ENCODE measurements around the gene THEMIS2.

THEMIS2 gene

DNA sequence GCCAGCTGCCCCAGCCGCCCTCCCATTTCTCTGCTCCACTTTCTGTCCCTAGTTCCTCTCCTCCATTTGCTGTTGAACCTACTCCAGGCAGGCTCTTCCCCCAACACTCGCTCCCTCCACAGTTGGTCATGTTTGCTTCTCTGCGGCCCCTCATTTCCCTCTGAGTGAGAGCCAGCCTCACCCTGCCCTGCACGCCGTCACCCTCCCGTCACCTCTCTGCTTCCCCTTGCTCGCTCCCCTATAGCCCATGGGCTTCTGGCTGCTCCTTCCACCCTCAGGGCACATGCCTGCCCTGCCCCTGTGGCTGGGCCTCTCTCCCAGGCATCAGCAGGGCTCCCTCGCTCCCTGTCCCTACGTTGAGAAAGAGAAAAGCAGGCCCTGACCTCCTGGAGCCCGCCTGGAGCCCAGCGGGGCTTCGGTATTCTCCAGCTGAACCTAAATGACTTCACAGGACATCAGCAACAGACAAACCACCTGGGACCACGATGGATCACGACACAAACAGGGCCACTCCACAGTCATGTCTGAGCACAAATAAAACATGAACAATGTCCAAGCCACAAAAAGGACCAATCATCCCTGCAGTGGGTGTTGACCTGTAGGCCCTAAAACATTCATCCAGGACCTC, 13.3 kb upstream of the THEMIS2 start:
- TF ChIP-seq EZH2 (IDR thresholded peaks at IDR 0.05; ENCODE audit: borderline replicate concordance, low read depth, low read length, severe bottlenecking): no peak
- TF ChIP-seq, protein P1, sequence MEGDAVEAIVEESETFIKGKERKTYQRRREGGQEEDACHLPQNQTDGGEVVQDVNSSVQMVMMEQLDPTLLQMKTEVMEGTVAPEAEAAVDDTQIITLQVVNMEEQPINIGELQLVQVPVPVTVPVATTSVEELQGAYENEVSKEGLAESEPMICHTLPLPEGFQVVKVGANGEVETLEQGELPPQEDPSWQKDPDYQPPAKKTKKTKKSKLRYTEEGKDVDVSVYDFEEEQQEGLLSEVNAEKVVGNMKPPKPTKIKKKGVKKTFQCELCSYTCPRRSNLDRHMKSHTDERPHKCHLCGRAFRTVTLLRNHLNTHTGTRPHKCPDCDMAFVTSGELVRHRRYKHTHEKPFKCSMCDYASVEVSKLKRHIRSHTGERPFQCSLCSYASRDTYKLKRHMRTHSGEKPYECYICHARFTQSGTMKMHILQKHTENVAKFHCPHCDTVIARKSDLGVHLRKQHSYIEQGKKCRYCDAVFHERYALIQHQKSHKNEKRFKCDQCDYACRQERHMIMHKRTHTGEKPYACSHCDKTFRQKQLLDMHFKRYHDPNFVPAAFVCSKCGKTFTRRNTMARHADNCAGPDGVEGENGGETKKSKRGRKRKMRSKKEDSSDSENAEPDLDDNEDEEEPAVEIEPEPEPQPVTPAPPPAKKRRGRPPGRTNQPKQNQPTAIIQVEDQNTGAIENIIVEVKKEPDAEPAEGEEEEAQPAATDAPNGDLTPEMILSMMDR (IDR thresholded peaks at IDR 0.05; ENCODE audit: borderline replicate concordance, extremely low read depth, low read length, poor library complexity, severe bottlenecking): no peak
- Histone ChIP-seq H4K20me1 (ENCODE audit: insufficient read depth, low read length) (no peaks in the 10 kb centered on the region), H3K36me3 (ENCODE audit: insufficient read depth, low read length) (no peaks in the 10 kb centered on the region), H3K4me1 (ENCODE audit: insufficient read depth, low read length) (0 out of 2 replicates have a peak, but pooled peaks cover 3% of the 10 kb centered on the region), H3K27me3 (ENCODE audit: insufficient read depth, low read length, poor library complexity) (no peaks in the 10 kb centered on the region), H3K27ac (ENCODE audit: low read length) (no peak overlapping the region), H3K4me2 (ENCODE audit: insufficient read depth, low read length) (no peak overlapping the region), H2AFZ (ENCODE audit: low read depth, low read length) (no peak overlapping the region), H3K79me2 (ENCODE audit: insufficient read depth, low read length) (no peaks in the 10 kb centered on the region), H3K4me3 (ENCODE audit: low read depth in 1 of 2, low read length in 2 of 2) (no peak overlapping the region), H3K9ac (ENCODE audit: low read depth, low read length) (no peak overlapping the region), H3K9me3 (ENCODE audit: insufficient read depth, low read length, severe bottlenecking) (no peaks in the 10 kb centered on the region)
- DNase-seq (no peak), ATAC-seq (ENCODE audit: insufficient read depth, low read depth) (no peak)

DNA sequence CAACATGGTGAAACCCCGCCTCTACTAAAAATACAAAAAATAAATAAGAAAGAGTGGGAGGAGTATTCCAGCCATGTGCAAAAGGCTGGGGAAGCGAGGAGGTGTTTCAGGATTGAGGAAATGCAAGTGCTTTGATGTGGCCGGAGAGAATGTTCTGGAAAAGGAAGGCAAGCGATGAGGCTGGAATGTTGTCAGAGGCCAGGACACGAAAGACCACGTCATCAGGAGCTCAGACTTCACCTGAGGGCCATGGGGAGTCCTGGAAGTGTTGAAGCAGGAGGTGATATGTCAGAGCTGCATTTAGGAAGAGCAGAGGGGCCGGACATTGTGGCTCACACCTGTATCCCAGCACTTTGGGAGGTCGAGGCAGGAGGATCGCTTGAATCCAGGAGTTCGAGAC, 10.9 kb upstream of the THEMIS2 start:
- no peak overlapping the region for H3K4me3 ChIP-seq (ENCODE audit: low read depth in 1 of 2, low read length in 2 of 2)
- no peak for TF ChIP-seq EZH2 (IDR thresholded peaks at IDR 0.05; ENCODE audit: borderline replicate concordance, low read depth, low read length, severe bottlenecking)
- TF ChIP-seq, protein P1 (IDR thresholded peaks at IDR 0.05; ENCODE audit: borderline replicate concordance, extremely low read depth, low read length, poor library complexity, severe bottlenecking): no peak
- ATAC-seq (ENCODE audit: insufficient read depth, low read depth): no peak
- H3K4me1 ChIP-seq (ENCODE audit: insufficient read depth, low read length): 0 out of 2 replicates have a peak, but pooled peaks cover 3% of the 10 kb centered on the region
- no peaks in the 10 kb centered on the region for H3K79me2 ChIP-seq (ENCODE audit: insufficient read depth, low read length)
- no peak overlapping the region for H3K4me2 ChIP-seq (ENCODE audit: insufficient read depth, low read length)
- H4K20me1 ChIP-seq (ENCODE audit: insufficient read depth, low read length): no peaks in the 10 kb centered on the region
- no peaks in the 10 kb centered on the region for H3K27me3 ChIP-seq (ENCODE audit: insufficient read depth, low read length, poor library complexity)
- no peak overlapping the region for H3K27ac ChIP-seq (ENCODE audit: low read length)
- H3K9ac ChIP-seq (ENCODE audit: low read depth, low read length): no peak overlapping the region
- no peak overlapping the region for H2AFZ ChIP-seq (ENCODE audit: low read depth, low read length)
- H3K36me3 ChIP-seq (ENCODE audit: insufficient read depth, low read length): no peaks in the 10 kb centered on the region
- no peaks in the 10 kb centered on the region for H3K9me3 ChIP-seq (ENCODE audit: insufficient read depth, low read length, severe bottlenecking)
- no peak for DNase-seq

DNA sequence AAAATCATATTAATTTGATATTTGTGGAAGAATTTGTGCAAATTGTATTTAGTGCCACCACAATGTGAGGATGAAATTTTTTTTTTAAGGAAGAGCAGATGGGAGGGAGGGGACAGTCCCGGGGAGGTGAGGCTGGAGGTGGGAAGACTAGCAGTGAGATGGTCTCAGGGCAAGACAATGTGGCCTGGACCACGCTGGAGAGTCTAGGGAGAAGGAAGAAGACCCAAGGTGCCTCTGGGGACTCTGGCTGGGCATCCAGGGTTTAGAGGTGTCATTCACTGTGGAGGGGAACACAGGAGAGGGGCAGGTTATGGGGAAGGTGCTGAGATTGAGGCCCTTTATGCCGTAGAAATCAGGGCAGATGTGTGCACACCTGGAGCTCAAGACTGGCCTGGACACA, 10.3 kb upstream of the THEMIS2 start:
- no peaks in the 10 kb centered on the region for H3K79me2 ChIP-seq (ENCODE audit: insufficient read depth, low read length)
- no peak overlapping the region for H3K27ac ChIP-seq (ENCODE audit: low read length)
- no peaks in the 10 kb centered on the region for H4K20me1 ChIP-seq (ENCODE audit: insufficient read depth, low read length)
- H3K36me3 ChIP-seq (ENCODE audit: insufficient read depth, low read length): no peaks in the 10 kb centered on the region
- no peak overlapping the region for H3K9ac ChIP-seq (ENCODE audit: low read depth, low read length)
- no peak for ATAC-seq (ENCODE audit: insufficient read depth, low read depth)
- no peak overlapping the region for H2AFZ ChIP-seq (ENCODE audit: low read depth, low read length)
- no peak overlapping the region for H3K4me2 ChIP-seq (ENCODE audit: insufficient read depth, low read length)
- no peak for TF ChIP-seq EZH2 (IDR thresholded peaks at IDR 0.05; ENCODE audit: borderline replicate concordance, low read depth, low read length, severe bottlenecking)
- TF ChIP-seq, protein P1 (IDR thresholded peaks at IDR 0.05; ENCODE audit: borderline replicate concordance, extremely low read depth, low read length, poor library complexity, severe bottlenecking): no peak
- H3K4me1 ChIP-seq (ENCODE audit: insufficient read depth, low read length): 0 out of 2 replicates have a peak, but pooled peaks cover 3% of the 10 kb centered on the region
- no peaks in the 10 kb centered on the region for H3K27me3 ChIP-seq (ENCODE audit: insufficient read depth, low read length, poor library complexity)
- DNase-seq: no peak
- H3K4me3 ChIP-seq (ENCODE audit: low read depth in 1 of 2, low read length in 2 of 2): no peak overlapping the region
- no peaks in the 10 kb centered on the region for H3K9me3 ChIP-seq (ENCODE audit: insufficient read depth, low read length, severe bottlenecking)

All from DND-41 (cell line).